Esophagus muscularis mucosa (tissue), 4 donors: ENCODE measurements around the gene ERC2.

Experiments
- CTCF ChIP-seq, 3 experiments: fragments of 200-600 bp in 2 of 3; fragments of 450-650 bp in 1 of 3; sonication (generic) in 2 of 3; IDR thresholded peaks; one replicate each; pipeline ENCODE4 v1.5.1; 2017 to 2019; ENCODE audit warnings: antibody characterized with exemption in 3 of 3, mild to moderate bottlenecking in 2 of 3, moderate library complexity in 1 of 3
- EP300 ChIP-seq: sonication (generic); formaldehyde crosslinking; IDR thresholded peaks from one replicate; pipeline ENCODE4 v1.6.1; 2017; ENCODE audit warnings: antibody characterized with exemption
- POLR2A ChIP-seq: fragments of 450-650 bp; IDR thresholded peaks from one replicate; pipeline ENCODE4 v1.6.1; 2017; ENCODE audit warnings: antibody characterized with exemption, moderate library complexity, mild to moderate bottlenecking, low read depth
- POLR2AphosphoS5 ChIP-seq, 2 donors: sonication (generic); formaldehyde crosslinking; IDR thresholded peaks; one replicate each; pipeline ENCODE4 v1.6.1; 2017; ENCODE audit warnings: antibody characterized with exemption in 2 of 2

GRCh38 chr3:56368846-56369245 is 99.4 kb downstream of the ERC2 start:
- no peak for TF ChIP-seq POLR2A
- TF ChIP-seq CTCF (IDR thresholded peaks at IDR 0.05) = no peak
- TF ChIP-seq POLR2AphosphoS5 (IDR thresholded peaks at IDR 0.05) = no peak
- TF ChIP-seq EP300 = no peak
